ENCODE results near the gene NAA50.

- TF ChIP-seq CTCF (IDR thresholded peaks at IDR 0.05; ENCODE audit: low read length) (no peak), EZH2 (IDR thresholded peaks at IDR 0.05; ENCODE audit: borderline replicate concordance, low read length) (no peak)
Measured at GRCh38 chr3:113753376-113753985, 7.4 kb upstream of the NAA50 start.
